Measurements from ENCODE around the gene CUBN. TPM values are rescaled to one million over a fixed set of nuclear protein-coding genes. Genes with fewer than 3 reads are reported as not detected.

Gene CUBN
- total RNA-seq, 1 donor from 2014 or later = 0.32 TPM

DNA sequence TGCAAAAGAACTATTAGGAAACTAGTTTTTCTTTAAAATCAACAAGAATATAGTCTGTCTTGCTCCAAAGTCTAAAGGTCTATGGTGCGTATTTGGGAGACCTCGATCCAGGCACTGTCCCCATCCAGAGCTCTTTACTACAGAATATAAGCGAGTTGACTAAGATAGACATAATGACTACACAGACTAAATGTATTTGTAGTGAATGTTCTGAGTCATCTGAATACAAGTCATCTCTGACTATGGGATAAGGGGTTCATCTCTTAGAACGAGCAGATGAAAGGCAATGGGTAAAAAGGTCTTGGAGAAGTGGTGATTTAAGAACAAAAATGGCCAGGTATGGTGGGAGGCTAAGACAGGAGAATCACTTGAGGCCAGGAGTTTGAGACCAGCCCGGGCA, 176.3 kb downstream of the CUBN start:
- Mint-ChIP-seq H3K27me3 (ENCODE audit: unreplicated experiment) (peaks cover 2% of the 10 kb centered on the region), H3K4me1 (ENCODE audit: low read depth, unreplicated experiment) (peaks cover 15% of the 10 kb centered on the region), H3K4me3 (ENCODE audit: unreplicated experiment) (no peak overlapping the region), H3K9me3 (ENCODE audit: unreplicated experiment) (no peaks in the 10 kb centered on the region), H3K27ac (ENCODE audit: unreplicated experiment) (no peak overlapping the region), H3K36me3 (ENCODE audit: unreplicated experiment) (no peaks in the 10 kb centered on the region)
- DNase-seq = no peak
- TF ChIP-seq, protein P1, sequence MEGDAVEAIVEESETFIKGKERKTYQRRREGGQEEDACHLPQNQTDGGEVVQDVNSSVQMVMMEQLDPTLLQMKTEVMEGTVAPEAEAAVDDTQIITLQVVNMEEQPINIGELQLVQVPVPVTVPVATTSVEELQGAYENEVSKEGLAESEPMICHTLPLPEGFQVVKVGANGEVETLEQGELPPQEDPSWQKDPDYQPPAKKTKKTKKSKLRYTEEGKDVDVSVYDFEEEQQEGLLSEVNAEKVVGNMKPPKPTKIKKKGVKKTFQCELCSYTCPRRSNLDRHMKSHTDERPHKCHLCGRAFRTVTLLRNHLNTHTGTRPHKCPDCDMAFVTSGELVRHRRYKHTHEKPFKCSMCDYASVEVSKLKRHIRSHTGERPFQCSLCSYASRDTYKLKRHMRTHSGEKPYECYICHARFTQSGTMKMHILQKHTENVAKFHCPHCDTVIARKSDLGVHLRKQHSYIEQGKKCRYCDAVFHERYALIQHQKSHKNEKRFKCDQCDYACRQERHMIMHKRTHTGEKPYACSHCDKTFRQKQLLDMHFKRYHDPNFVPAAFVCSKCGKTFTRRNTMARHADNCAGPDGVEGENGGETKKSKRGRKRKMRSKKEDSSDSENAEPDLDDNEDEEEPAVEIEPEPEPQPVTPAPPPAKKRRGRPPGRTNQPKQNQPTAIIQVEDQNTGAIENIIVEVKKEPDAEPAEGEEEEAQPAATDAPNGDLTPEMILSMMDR (IDR thresholded peaks at IDR 0.05; ENCODE audit: partially characterized antibody, unreplicated experiment) = no peak

DNA sequence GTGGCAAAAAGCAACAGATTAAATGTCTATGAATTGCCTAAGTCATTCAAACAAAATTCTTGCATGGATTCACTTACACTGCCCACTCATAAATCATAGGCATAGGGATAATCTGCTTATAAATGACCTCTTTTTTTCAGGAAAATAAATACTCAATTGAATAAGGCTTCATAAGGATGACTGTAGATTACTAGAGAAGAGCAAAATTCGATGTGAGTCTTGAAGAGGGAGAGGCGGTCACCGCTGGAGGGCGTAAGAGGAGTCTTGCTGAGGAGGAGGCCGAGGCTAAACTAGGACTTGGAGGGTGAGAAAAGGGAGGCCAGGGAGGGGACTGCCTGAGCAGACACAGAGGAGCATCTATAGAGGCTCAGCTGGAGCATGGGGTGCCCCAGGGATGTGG, 177.0 kb downstream of the CUBN start:
- TF ChIP-seq, protein P1 (IDR thresholded peaks at IDR 0.05; ENCODE audit: partially characterized antibody, unreplicated experiment) = no peak
- Mint-ChIP-seq H3K4me1 (ENCODE audit: low read depth, unreplicated experiment) (peaks cover 15% of the 10 kb centered on the region), H3K27me3 (ENCODE audit: unreplicated experiment) (peaks cover 2% of the 10 kb centered on the region), H3K4me3 (ENCODE audit: unreplicated experiment) (no peak overlapping the region), H3K36me3 (ENCODE audit: unreplicated experiment) (no peaks in the 10 kb centered on the region), H3K9me3 (ENCODE audit: unreplicated experiment) (no peaks in the 10 kb centered on the region), H3K27ac (ENCODE audit: unreplicated experiment) (no peak overlapping the region)
- DNase-seq = no peak

- Mint-ChIP-seq H3K4me1 (ENCODE audit: low read depth, unreplicated experiment) (peaks cover 16% of the 10 kb centered on the region), H3K36me3 (ENCODE audit: unreplicated experiment) (no peaks in the 10 kb centered on the region), H3K9me3 (ENCODE audit: unreplicated experiment) (no peaks in the 10 kb centered on the region), H3K4me3 (ENCODE audit: unreplicated experiment) (no peak overlapping the region), H3K27me3 (ENCODE audit: unreplicated experiment) (peaks cover 2% of the 10 kb centered on the region), H3K27ac (ENCODE audit: unreplicated experiment) (no peak overlapping the region)
- DNase-seq = no peak
- TF ChIP-seq, protein P1 (IDR thresholded peaks at IDR 0.05; ENCODE audit: partially characterized antibody, unreplicated experiment) = no peak
Observed at GRCh38 chr10:16952080-16952479, 177.5 kb downstream of the CUBN start.

- H3K27ac Mint-ChIP-seq (ENCODE audit: unreplicated experiment) = no peak overlapping the region
- peaks cover 2% of the 10 kb centered on the region for H3K27me3 Mint-ChIP-seq (ENCODE audit: unreplicated experiment)
- no peaks in the 10 kb centered on the region for H3K9me3 Mint-ChIP-seq (ENCODE audit: unreplicated experiment)
- H3K4me1 Mint-ChIP-seq (ENCODE audit: low read depth, unreplicated experiment) = peaks cover 18% of the 10 kb centered on the region
- no peaks in the 10 kb centered on the region for H3K36me3 Mint-ChIP-seq (ENCODE audit: unreplicated experiment)
- peak; percentile 37 for DNase-seq
- no peak overlapping the region for H3K4me3 Mint-ChIP-seq (ENCODE audit: unreplicated experiment)
- TF ChIP-seq, protein P1 (IDR thresholded peaks at IDR 0.05; ENCODE audit: partially characterized antibody, unreplicated experiment) = no peak
Observed at GRCh38 chr10:16950656-16951601, 178.7 kb downstream of the CUBN start.

DNA sequence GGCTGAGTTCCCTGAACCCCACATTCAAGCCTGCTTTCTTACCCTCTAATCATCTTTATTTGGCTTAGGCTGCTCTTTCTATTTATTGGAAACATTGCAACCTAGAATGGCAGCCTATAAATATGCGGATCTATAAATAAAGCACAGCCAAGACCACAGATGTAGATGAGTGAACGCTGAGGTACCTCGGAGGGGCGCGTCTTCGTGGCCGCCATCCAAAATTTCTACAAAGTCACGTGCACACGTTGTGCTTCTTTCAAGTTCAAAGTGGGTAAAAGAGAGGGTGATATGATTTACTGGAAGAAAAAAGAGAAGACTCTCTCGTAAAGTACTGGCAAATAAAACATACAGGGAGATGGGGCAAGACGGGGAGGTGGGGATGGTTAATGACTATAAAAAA, 179.8 kb downstream of the CUBN start:
- Mint-ChIP-seq H3K36me3 (ENCODE audit: unreplicated experiment) (no peaks in the 10 kb centered on the region), H3K4me1 (ENCODE audit: low read depth, unreplicated experiment) (peaks cover 18% of the 10 kb centered on the region), H3K27ac (ENCODE audit: unreplicated experiment) (no peak overlapping the region), H3K27me3 (ENCODE audit: unreplicated experiment) (peaks cover 2% of the 10 kb centered on the region), H3K4me3 (ENCODE audit: unreplicated experiment) (no peak overlapping the region), H3K9me3 (ENCODE audit: unreplicated experiment) (no peaks in the 10 kb centered on the region)
- TF ChIP-seq, protein P1 (IDR thresholded peaks at IDR 0.05; ENCODE audit: partially characterized antibody, unreplicated experiment) = no peak
- no peak for DNase-seq
